ENCODE measurements around the gene SULT1A2.
"Not testable (repeated sequence)": the region's sequence is repeated elsewhere in the genome, so short reads cannot be mapped to it uniquely, and the experiment has no call there.

SULT1A2 gene

GRCh38 chr16:28609631-28610594 is 13.1 kb upstream of the SULT1A2 start, which contains the start of gene SULT1A1:
SULT1A1 (minus strand) TSS chr16:28610044; CDS start chr16:28608855, 1,189 bp downstream.
- no peak for DNase-seq (ENCODE audit: low read depth in 2 of 2, low spot score in 1 of 2)

DNA sequence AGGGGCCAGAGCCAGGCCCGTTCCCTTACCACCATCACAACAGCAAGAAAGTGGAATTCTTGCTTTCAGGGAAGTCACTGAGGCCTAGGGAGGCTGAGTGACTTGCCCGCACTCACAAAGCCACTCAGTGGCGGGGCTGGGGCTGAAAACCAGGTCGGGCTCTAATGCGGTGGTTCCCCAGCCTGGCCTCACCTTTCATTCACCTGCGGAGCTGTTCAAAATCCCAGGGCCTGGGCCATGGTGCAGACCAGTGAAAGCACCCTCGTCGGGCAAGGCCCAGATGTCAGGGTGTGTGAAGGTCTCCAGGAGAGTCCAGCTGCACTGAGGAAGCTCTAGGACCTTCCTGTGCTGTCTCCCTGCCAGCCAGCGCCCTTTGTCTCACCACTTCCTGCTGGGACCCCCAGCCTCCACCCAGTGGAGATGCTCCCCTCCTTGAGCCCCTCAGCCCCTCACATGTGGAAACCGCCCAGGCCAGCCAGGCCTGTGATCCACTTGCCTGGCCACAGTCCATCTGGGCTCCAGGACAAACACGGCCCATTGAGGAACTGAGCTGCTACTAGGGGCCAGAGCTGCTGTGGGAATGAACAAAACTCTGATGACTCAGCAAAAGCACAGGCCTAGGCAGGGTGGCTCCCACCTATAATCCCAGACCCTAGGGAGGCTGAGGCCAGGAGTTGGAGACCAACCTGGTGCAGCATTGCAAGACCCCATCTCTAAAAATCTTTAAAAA is 12.2 kb upstream of the SULT1A2 start:
- DNase-seq (ENCODE audit: low read depth in 2 of 2, low spot score in 1 of 2): not testable (repeated sequence)

DNA sequence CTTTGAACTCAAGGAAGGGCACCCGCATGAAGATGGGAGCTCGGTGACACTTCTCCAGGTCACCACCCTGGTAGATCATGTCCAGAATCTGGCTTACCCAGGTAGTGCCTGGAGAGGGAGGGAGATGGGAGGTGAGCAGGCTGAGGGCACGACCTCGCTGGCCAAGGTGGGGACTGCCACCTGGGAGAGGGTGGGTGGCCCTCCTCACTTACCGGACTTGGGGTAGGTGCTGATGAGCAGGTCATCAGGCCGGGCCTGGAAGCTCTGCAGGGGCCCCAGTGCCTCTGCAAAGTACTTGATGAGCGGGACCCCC is 11.6 kb upstream of the SULT1A2 start:
- DNase-seq (ENCODE audit: low read depth in 2 of 2, low spot score in 1 of 2): not testable (repeated sequence)

DNA sequence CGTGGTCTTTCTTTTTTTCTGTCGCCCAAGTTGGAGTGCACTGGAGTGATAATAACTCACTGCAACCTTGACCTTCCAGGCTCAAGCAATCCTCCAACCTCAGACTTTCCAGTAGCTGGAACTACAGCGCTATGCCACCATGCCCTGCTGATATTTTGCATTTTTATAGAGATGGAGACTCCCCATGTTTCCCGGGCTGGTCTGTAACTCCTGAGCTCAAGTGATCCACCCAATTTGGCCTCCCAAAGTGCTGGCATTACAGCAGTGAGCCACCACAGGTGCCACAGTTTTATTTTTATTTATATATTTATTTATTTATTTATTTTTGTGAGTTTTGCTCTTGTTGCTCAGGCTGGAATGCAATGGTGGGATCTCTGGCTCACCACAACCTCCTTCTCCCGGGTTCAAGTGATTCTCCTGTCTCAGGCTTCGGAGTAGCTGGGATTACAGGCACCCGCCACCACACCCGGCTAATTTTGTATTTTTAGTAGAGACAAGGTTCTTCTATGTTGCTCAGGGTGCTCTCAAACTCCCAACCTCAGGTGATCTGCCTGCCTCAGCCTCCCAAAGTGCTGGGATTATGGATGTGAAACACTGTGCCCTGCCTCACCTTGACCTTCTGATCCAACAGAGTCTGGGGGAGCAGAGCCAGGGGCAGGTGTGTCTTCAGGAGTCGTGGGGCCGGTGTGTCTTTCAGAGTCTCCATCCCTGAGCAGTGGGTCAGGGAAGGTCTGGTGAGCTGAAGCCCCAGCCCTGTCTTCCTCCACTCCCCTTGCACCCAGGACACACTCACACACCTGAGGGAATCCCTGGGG is 11.0 kb upstream of the SULT1A2 start:
- DNase-seq (ENCODE audit: low read depth in 2 of 2, low spot score in 1 of 2): not testable (repeated sequence)

- no peak for DNase-seq (ENCODE audit: low read depth in 2 of 2, low spot score in 1 of 2)
Observed at GRCh38 chr16:28607116-28607623, 10.3 kb upstream of the SULT1A2 start.

DNA sequence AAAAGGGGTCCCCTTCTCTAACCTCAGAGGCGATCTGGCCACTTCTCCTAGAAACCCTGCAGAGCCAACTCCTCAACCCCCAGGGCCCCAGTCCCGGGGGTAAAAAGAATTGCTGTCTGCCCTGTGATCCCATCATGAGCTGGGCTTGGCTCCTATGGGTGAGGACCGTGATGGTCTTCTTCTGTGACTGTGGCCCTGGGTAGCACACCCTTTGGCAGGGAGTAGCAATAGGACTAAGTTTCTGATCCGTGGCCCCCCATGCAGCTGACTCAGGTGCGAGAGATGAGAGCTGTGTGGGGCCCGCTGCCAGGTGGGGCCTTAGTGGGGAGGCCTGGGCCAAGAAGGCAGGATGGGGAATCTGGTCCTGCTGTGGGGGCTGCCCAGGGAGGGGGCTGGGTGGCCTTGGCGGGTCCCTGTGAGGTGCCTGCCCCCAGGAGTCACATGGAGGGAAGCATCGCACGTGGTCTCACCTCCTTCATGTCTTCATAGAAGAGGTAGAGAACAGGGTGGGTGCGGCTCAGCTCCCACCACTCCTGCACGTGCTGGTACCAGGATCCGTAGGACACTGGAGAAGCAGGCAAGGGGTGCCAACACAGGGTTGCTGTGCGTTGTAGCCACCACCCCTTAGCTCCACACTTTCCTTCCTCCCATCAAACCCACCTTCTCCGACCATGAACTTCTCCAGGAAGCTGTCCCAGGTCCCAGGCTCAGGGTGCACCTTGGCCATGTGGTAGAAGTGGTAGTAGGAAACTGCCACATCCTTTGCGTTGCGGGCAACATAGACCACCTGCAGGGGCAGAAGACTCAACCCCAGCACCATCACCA is 9.7 kb upstream of the SULT1A2 start:
- no peak for DNase-seq (ENCODE audit: low read depth in 2 of 2, low spot score in 1 of 2)

DNA sequence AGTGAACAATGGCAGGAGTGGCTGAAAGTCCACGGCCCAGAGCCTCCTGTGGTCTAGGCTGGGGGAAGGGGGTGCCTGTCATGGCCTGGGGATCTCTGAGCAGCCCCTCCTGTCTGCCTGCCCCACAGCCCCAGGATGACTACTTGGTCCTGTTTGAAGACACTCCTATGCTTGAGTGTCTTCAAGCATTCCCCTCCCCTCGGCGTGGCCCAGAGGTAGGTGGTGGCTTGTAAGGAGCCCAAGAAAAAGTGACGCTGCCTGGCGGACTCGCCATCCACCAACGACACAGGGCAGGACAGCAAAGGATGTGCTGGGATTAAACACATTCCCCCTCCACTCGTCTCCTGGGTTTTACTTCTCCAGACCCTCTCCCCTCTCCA is 7.3 kb upstream of the SULT1A2 start:
- DNase-seq (ENCODE audit: low read depth in 2 of 2, low spot score in 1 of 2): no peak

- no peak for DNase-seq (ENCODE audit: low read depth in 2 of 2, low spot score in 1 of 2)
Observed at GRCh38 chr16:28603381-28604185, 6.7 kb upstream of the SULT1A2 start.

- DNase-seq (ENCODE audit: low read depth in 2 of 2, low spot score in 1 of 2): no peak
Observed at GRCh38 chr16:28602529-28602928, 5.7 kb upstream of the SULT1A2 start.

DNA sequence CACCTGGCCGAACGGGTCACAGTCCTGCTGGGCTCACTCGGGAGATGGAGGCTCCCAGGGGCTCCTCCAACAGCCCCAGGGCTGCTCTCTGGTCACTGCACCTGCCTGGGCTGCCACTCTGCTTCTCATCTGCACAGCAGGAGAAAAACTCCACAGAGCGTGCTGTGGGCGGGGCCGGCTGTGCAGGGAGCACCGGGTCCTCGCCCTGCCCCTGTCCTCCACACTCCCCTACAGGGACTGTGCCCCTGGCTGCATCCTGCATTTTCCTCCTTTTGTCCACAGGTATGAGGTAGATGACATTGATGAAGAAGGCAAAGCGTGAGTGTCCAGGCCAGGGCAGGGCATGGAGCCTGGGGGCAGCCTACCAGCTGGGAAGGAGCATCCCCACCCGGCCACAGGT is 5.2 kb upstream of the SULT1A2 start:
- DNase-seq (ENCODE audit: low read depth in 2 of 2, low spot score in 1 of 2): not testable (repeated sequence)

- not testable (repeated sequence) for DNase-seq (ENCODE audit: low read depth in 2 of 2, low spot score in 1 of 2)
Observed at GRCh38 chr16:28601589-28601988, 4.7 kb upstream of the SULT1A2 start.

GRCh38 chr16:28600965-28601364 is 4.1 kb upstream of the SULT1A2 start:
- DNase-seq (ENCODE audit: low read depth in 2 of 2, low spot score in 1 of 2): not testable (repeated sequence)

DNA sequence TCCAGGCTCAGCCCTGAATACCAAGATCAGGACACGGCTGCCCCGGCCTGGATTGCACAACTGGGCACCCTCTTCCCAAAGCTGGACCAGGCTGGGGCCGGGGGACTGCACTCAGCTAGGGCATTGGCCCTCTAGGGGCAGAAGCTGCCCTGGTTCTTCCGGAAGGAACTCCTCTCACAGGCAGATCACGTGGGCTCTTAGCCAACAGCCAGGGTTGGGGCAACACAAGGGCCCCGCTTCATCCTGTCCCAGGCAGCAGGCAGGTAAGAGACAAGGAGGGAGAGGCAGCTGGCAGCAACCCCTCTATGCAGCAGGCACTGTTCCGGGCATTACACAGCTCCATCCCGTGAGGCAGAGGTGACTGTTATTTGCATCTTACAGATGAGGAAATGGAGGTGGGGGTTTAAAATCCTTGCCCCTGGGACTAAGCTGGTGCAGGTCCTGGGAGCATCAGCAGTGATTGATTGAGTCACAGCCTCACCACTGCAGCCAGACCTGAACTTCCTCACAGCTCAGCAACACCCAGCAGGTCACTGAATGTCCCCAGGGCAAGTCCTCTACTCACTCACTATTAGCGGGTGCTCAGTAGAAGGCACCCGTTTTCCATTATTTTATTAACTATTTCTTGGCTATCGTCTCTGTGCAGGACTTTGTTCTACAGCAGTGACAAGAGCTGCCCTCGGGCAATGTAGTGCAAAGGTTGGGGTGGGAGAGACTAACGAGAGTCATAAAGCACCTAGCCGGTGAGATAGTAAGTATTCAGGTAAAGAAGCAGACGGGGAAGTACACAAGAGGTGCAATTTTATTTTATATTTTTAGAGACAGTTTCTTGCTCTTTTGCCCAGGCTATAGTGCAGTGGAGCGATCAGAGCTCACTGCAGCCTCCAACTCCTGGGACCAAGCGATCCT is 2.8 kb upstream of the SULT1A2 start:
- not testable (repeated sequence) for DNase-seq (ENCODE audit: low read depth in 2 of 2, low spot score in 1 of 2)

DNA sequence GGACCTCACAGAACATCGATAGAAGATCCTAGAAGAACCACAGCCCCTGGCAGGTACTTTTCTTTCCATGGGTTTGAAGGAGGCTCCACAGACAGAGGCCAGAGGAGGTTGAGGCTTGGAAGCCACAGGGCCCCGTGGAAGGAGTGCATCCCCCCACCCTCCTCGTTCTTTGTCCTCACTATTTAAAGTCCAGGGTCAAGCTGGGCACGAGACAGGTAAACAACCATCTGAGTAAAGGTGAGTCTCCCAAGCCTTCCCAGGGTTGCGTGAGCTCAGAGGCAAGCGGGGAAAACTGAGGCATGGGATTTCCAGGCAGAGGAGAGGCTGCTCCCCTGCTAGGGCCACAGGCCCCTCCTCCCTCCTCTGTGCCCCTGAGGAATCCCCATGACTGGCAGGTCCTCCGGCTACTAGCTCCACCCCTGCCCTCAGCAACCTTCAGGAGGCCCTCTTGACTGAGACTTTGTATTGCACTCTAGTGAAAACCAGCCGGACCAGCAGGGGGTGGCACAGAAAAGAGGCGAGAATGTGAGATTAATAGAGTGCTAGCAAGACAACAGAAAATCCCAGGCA is 927 bp upstream of the SULT1A2 start:
- no peak for DNase-seq (ENCODE audit: low read depth in 2 of 2, low spot score in 1 of 2)

GRCh38 chr16:28596115-28596630 is 677 bp downstream of the SULT1A2 start:
- DNase-seq (ENCODE audit: low read depth in 2 of 2, low spot score in 1 of 2): no peak

DNA sequence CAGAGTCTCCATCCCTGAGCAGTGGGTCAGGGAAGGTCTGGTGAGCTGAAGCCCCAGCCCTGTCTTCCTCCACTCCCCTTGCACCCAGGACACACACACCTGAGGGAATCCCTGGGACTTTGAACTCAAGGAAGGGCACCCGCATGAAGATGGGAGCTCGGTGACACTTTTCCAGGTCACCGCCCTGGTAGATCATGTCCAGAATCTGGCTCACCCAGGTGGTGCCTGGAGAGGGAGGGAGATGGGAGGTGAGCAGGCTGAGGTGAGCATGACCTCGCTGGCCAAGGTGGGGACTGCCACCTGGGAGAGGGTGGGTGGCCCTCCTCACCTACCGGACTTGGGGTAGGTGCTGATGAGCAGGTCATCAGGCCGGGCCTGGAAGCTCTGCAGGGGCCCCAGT is 1.4 kb downstream of the SULT1A2 start:
- DNase-seq (ENCODE audit: low read depth in 2 of 2, low spot score in 1 of 2): not testable (repeated sequence)

GRCh38 chr16:28592979-28593553 is 3.8 kb downstream of the SULT1A2 start:
- no peak for DNase-seq (ENCODE audit: low read depth in 2 of 2, low spot score in 1 of 2)
